Small intestine (tissue), 7 donors: ENCODE measurements around the gene JOSD1. TPM values are rescaled to one million over a fixed set of nuclear protein-coding genes. Genes with fewer than 3 reads are reported as not detected.
A peak's percentile ranks its signal among the peaks of the same experiment; 100 is the strongest.

Experiments
- DNase-seq, 2 donors: peaks; one replicate each; pipeline versions ENCODE4 v3.0.0 to v3.0.0-alpha.2; 2013
- FAIRE-seq: peaks from 2 replicates; lab custom pipeline; 2012; peaks lifted over from hg19 to GRCh38; lab: Jason Lieb, UNC
- H3K27ac ChIP-seq, 3 donors: one replicate each; pipeline ENCODE4 v1.5.1; 2013; ENCODE audit warnings: low read length in 2 of 3, mild to moderate bottlenecking in 2 of 3, control low read depth in 1 of 3, inconsistent platforms in 1 of 3, low read depth in 1 of 3, moderate library complexity in 1 of 3
- H3K27me3 ChIP-seq, 3 donors: one replicate each; pipeline ENCODE4 v1.6.1; 2013; ENCODE audit warnings: low read length in 3 of 3, inconsistent platforms in 1 of 3; ENCODE audit not compliant: control insufficient read depth in 3 of 3, insufficient read depth in 3 of 3
- H3K36me3 ChIP-seq, 3 donors: one replicate each; pipeline ENCODE4 v1.6.1; 2013; ENCODE audit warnings: low read length in 3 of 3, inconsistent platforms in 1 of 3, low read depth in 1 of 3, mild to moderate bottlenecking in 1 of 3, moderate library complexity in 1 of 3; ENCODE audit not compliant: control insufficient read depth in 3 of 3, insufficient read depth in 2 of 3
- H3K4me1 ChIP-seq, 3 donors: one replicate each; pipeline ENCODE4 v1.6.1; 2013; ENCODE audit warnings: low read length in 2 of 3, inconsistent platforms in 1 of 3, low read depth in 1 of 3, mild to moderate bottlenecking in 1 of 3, moderate library complexity in 1 of 3; ENCODE audit not compliant: control insufficient read depth in 3 of 3, insufficient read depth in 2 of 3
- H3K4me3 ChIP-seq, 3 donors: one replicate each; pipeline ENCODE4 v1.5.1; 2013; ENCODE audit warnings: low read length in 3 of 3, control low read depth in 1 of 3, inconsistent platforms in 1 of 3, low read depth in 1 of 3, mild to moderate bottlenecking in 1 of 3, moderate library complexity in 1 of 3
- H3K9me3 ChIP-seq, 2 donors: one replicate each; pipeline ENCODE4 v1.6.1; 2013; ENCODE audit warnings: low read depth in 1 of 2, low read length in 1 of 2; ENCODE audit not compliant: control insufficient read depth in 2 of 2, insufficient read depth in 1 of 2
- WGBS, 3 donors: extraction: QIAGEN DNeasy Blood & Tissue Kit; methylation state at CpG; one replicate each; pipeline ENCODE4 v1.1.7; 2013; 5-methylcytosine and 5-hydroxymethylcytosine counted together
- polyA plus RNA-seq, 4 donors: library from polyadenylated mRNA; stranded (reverse) in 3 of 4; unstranded in 1 of 4; fragments of 200-250 nt in 3 of 4; fragments of 120-200 nt in 1 of 4; gene quantifications; one replicate each; pipeline versions ENCODE4 v1.2.1 to v1.2.3, GENCODE V29; 2013
- donor health status: healthy with polysubstance abuse.
- donor health status: control.
- donor health status: control.
- donor health status: Bipolar disorder and iron deficiency.
- donor health status: healthy.

The JOSD1 gene
- polyA plus RNA-seq, 4 donors: 34.6 to 90.5 (median 56.4) TPM

GRCh38 chr22:38730411-38730871, 29.7 kb upstream of the JOSD1 start:
- no peak overlapping the region for H3K27ac ChIP-seq
- no peak for FAIRE-seq
- peaks cover 0 to 13% (median 0%) of the 10 kb centered on the region in 3 donors for H3K4me1 ChIP-seq
- no peaks in the 10 kb centered on the region for H3K27me3 ChIP-seq
- no peak for DNase-seq
- H3K9me3 ChIP-seq: no peaks in the 10 kb centered on the region
- WGBS, 3 donors: 95 to 97% (median 96%) methylated on average over 12 to 13 of the region's 13 CpGs
- H3K4me3 ChIP-seq: no peak overlapping the region
- peaks cover 32 to 100% (median 33%) of the 10 kb centered on the region in 3 donors for H3K36me3 ChIP-seq

- Histone ChIP-seq H3K4me1 (peaks cover 0 to 13% (median 0%) of the 10 kb centered on the region in 3 donors), H3K9me3 (no peaks in the 10 kb centered on the region), H3K27ac (no peak overlapping the region), H3K4me3 (no peak overlapping the region), H3K36me3 (peaks cover 32 to 97% (median 34%) of the 10 kb centered on the region in 3 donors), H3K27me3 (no peaks in the 10 kb centered on the region)
- no peak for FAIRE-seq
- 87 to 89% (median 88%) methylated on average over 6 of the region's 6 CpGs for WGBS, 3 donors
- no peak for DNase-seq
Observed at GRCh38 chr22:38729946-38730345, 29.2 kb upstream of the JOSD1 start.

DNA sequence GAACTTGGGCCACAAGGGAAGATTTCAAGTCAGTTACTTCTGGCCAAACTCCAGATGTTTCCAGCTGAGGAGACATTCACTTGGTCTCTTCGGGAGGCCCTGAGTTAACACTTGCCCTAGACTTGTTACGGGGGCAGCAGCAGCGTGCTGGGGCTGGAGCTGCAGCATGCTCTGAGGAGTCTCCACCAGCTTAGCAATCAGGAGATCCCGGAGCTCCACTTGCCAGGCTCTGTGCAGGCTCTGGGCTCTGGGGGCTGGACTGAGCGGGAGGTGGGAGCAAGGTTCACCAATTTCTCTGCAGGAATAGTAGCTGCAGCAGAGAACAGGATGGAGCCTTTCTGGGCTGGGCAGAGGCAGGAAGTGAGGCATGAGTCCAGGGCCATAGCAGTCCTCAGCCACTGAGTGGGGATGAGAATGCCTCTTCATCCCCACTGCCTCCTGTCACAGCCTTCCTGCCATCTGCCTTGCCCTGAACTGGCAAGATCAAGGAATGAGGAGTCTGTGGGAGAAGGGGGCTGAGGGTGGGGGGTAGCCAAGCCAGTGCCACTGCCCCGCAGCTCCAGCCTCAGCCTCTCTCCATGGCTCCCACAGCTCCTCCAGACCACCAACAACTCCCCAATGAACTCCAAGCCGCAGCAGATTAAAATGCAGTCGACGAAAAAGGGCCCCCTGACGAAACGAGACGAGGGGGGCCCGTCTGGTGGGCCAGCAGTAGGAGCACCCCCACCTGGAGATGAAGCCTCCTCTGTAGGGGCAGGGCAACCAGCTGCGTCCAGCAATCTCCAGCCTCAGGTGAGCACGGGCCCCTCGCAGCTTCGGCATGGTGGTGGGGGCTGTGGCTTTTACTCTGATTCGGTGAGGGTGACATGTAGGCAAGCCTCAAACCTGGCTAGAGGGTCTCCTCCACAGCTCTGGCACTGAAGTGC, 28.4 kb upstream of the JOSD1 start:
- H3K4me3 ChIP-seq: no peak overlapping the region
- FAIRE-seq (no peak), DNase-seq (no peak)
- 93 to 95% (median 95%) methylated on average over 15 to 18 of the region's 18 CpGs for WGBS, 3 donors
- no peaks in the 10 kb centered on the region for H3K9me3 ChIP-seq
- no peak overlapping the region for H3K27ac ChIP-seq
- H3K27me3 ChIP-seq: no peaks in the 10 kb centered on the region
- H3K36me3 ChIP-seq: peaks cover 32 to 97% (median 39%) of the 10 kb centered on the region in 3 donors
- H3K4me1 ChIP-seq: peaks cover 0 to 13% (median 0%) of the 10 kb centered on the region in 3 donors

GRCh38 chr22:38727530-38728451, 27.0 kb upstream of the JOSD1 start:
- no peak overlapping the region for H3K27ac ChIP-seq
- H3K27me3 ChIP-seq: no peaks in the 10 kb centered on the region
- peaks cover 37 to 94% (median 41%) of the 10 kb centered on the region in 3 donors for H3K36me3 ChIP-seq
- no peak for DNase-seq
- H3K9me3 ChIP-seq: no peaks in the 10 kb centered on the region
- peaks cover 0 to under 1% (median 0%) of the 10 kb centered on the region in 3 donors for H3K4me1 ChIP-seq
- no peak overlapping the region for H3K4me3 ChIP-seq
- no peak for FAIRE-seq
- WGBS, 3 donors: 93 to 95% (median 94%) methylated on average over 15 of the region's 15 CpGs

GRCh38 chr22:38727123-38727522, 26.4 kb upstream of the JOSD1 start:
- Histone ChIP-seq H3K36me3 (peaks cover 39 to 90% (median 41%) of the 10 kb centered on the region in 3 donors), H3K4me1 (no peaks in the 10 kb centered on the region), H3K9me3 (no peaks in the 10 kb centered on the region), H3K27me3 (no peaks in the 10 kb centered on the region), H3K4me3 (no peak overlapping the region), H3K27ac (no peak overlapping the region)
- FAIRE-seq (no peak), DNase-seq (no peak)
- WGBS, 3 donors: 92 to 97% (median 94%) methylated on average over 12 of the region's 12 CpGs

GRCh38 chr22:38725900-38726655, 25.3 kb upstream of the JOSD1 start:
- Histone ChIP-seq H3K9me3 (no peaks in the 10 kb centered on the region), H3K4me1 (no peaks in the 10 kb centered on the region), H3K36me3 (peaks cover 41 to 87% (median 46%) of the 10 kb centered on the region in 3 donors), H3K27me3 (no peaks in the 10 kb centered on the region), H3K27ac (no peak overlapping the region), H3K4me3 (no peak overlapping the region)
- FAIRE-seq (no peak), DNase-seq (no peak)
- WGBS, 3 donors: 86 to 94% (median 94%) methylated on average over 18 of the region's 18 CpGs

- H3K27ac ChIP-seq: no peak overlapping the region
- H3K4me3 ChIP-seq: no peak overlapping the region
- no peaks in the 10 kb centered on the region for H3K4me1 ChIP-seq
- H3K9me3 ChIP-seq: no peaks in the 10 kb centered on the region
- H3K36me3 ChIP-seq: peaks cover 39 to 82% (median 46%) of the 10 kb centered on the region in 3 donors
- peak in 1 of 2 donors; percentile 40 for DNase-seq
- 64 to 74% (median 64%) methylated on average over 3 of the region's 3 CpGs for WGBS, 3 donors
- no peaks in the 10 kb centered on the region for H3K27me3 ChIP-seq
- FAIRE-seq: no peak
Observed at GRCh38 chr22:38724926-38725571, 24.3 kb upstream of the JOSD1 start.
